ENCODE results near the gene MARCHF3.

- TF ChIP-seq, protein P1, sequence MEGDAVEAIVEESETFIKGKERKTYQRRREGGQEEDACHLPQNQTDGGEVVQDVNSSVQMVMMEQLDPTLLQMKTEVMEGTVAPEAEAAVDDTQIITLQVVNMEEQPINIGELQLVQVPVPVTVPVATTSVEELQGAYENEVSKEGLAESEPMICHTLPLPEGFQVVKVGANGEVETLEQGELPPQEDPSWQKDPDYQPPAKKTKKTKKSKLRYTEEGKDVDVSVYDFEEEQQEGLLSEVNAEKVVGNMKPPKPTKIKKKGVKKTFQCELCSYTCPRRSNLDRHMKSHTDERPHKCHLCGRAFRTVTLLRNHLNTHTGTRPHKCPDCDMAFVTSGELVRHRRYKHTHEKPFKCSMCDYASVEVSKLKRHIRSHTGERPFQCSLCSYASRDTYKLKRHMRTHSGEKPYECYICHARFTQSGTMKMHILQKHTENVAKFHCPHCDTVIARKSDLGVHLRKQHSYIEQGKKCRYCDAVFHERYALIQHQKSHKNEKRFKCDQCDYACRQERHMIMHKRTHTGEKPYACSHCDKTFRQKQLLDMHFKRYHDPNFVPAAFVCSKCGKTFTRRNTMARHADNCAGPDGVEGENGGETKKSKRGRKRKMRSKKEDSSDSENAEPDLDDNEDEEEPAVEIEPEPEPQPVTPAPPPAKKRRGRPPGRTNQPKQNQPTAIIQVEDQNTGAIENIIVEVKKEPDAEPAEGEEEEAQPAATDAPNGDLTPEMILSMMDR (conservative IDR thresholded peaks at IDR 0.05 in 1 of 2, IDR thresholded peaks at IDR 0.05 in 1 of 2; ENCODE audit: low read depth in 1 of 2, low read length in 2 of 2): no peak
- no peak for TF ChIP-seq EZH2 (IDR thresholded peaks at IDR 0.05; ENCODE audit: low read length, missing control alignments)
These were observed 66.5 kb downstream of the MARCHF3 start for GRCh38 chr5:126963822-126964375.

All from fibroblast of lung (primary cell).